ENCODE results near the gene ST3GAL6. TPM values are rescaled to one million over a fixed set of nuclear protein-coding genes. Genes with fewer than 3 reads are reported as not detected.
A peak's percentile ranks its signal among the peaks of the same experiment; 100 is the strongest.

The ST3GAL6 gene
- total RNA-seq, 1 experiment from 2014 or later, result 4.6 TPM

DNA sequence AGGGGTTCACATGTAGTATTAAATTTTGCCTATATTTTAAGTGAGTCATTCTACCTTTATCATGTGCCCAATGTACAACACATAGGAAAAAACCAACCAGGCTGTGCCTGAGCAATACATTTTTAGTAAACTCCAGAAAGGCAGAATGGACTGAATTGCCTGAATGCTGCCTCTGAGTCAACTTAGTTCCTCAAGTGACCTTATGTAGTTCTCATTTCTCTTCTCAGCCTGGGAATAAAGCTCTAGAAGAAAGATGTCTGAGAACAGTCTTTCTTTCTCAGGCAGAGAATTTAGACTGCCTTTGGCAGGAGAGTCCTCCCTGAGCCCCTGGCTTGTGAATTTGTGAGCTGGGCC lies 13.0 kb downstream of the ST3GAL6 start:
- no peak for DNase-seq (ENCODE audit: low spot score)

DNA sequence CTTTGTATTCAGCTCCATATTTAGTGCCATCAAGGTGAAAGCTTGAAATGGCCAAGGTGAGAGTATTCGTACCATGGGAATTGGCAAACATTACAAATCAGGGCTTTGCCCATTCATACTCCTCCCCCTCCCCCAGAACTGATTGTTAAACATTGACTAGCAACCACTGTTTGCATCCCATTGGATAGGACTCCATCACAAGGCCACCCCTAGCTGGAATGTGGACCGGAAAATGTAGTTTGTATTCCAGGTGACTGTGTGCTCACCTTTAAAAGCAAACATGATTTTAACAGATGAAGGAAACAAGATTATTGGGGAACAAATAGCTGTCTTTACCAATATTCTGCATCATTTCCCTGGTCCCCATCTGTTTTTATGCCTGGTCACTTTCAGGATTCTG lies 14.1 kb downstream of the ST3GAL6 start:
- DNase-seq (ENCODE audit: low spot score), result no peak

DNA sequence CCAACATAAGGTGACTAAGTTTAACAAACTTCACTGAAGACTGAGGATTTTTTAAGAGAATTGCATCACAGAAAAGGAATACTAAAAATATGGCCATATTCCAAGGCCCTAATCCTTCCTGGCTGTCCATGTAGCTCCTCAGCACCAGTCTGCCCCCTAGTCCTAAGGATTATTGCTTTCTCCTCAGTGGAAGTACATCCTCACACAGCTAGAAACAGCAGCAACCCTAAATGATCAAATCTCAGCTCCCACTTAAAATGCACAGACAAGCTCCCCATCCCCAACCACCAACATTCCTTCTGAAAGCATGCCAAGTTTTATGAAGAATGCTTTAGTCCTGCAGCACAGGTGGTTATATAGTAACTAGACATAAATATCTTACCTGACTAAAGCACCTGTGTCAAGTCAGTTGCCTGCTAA lies 14.7 kb downstream of the ST3GAL6 start:
- no peak for DNase-seq (ENCODE audit: low spot score)

DNA sequence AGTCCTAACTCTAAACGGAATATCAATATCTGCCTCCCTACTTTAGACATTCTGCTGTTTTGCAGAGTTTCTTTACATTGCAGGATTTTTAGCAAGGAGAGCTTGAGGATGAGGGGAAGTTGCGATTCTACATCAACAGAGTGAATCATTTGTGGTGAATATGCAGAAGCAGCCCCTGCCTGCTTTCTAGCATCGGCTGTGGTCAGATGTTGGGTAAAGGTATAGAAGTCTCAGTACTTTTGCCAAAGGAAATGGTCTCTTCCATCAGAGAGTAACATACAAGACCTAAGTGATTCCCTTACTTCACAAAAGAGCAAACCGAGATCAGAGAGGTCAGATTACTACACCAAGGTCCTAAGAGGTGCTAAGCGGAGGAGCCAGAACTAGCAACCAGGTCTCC lies 15.2 kb downstream of the ST3GAL6 start:
- DNase-seq (ENCODE audit: low spot score), result peak; percentile 11

DNA sequence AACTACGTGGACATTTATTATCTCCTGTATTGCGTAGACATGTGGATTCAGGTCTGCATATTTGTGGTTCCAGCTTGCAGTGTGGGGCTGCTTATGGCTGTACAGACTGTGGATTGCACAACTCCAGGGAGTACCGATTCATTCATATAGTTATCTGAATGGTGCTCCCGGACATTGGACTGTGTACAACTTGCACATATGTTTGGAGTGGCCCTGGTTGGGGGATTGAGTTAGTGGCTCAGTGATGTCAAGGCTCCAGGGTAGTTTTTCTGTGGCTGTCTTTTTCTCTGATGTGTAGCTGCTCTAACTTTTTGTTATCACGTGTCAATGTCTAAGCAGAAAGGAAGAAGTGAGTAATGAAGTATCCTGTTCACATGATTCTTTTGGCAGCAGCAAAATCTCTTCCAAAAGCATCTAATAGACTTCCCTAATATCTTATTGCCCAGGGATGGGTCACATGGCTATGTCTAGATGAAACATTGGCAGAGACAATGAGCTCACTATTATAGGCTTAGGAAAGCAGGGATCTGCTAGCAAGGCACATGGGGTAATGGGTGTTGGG lies 15.8 kb downstream of the ST3GAL6 start:
- peak; percentile 77 for DNase-seq (ENCODE audit: low spot score)

DNA sequence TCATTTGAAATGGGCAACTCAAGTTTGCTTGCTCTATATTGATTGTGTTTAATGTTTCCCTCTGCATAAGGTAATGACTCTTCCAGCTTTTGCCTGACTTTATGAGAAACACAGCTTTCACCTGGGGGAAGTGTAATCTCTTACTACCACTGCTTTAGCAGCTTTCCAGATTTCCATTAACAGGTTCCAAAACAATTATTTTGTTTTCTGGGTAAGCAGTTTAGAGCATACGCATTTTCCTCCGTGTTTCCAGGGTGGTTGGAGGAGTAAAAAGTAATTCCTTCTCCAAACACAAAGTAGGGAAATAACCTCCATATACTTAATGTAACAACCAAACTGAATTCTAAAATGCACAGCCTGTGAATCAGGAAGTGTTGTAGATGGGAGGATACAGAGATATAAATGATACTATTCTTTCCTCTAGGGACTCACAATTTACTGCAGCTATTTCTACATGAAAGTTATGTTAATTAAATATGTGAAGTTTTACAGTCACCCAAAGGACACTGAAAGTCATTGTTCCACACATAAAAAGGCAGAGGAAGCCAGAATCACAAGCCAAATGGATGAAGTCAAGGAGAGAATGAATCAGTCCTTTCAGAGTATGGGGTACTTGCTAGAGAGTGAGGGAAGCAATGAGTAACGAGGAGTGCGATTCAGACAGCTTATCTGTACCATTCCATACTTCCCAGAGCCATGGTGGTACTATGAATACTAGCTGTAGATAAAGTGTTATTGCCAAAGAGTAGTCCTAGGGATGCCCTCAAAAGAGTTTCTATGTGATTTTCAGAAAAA lies 16.6 kb downstream of the ST3GAL6 start:
- DNase-seq (ENCODE audit: low spot score), result no peak

DNA sequence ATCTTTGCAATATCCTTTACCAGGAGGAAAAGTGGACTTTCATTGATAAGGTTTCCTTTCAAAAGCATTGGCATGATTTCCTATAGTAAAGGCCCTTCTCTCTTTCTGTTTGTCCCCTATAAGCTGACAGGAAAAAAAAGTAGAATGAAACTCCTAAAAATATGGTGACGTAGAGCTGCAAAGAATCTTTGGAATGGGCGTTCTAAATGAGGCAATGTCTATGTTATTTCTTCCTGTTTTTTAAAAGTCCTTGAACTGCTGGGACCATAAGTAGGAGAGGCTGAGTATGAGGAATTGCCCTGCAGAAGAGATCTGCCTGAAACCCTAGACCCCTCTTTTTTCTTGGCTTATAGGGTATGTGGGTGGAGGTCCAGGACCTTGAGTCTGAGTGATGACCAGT lies 17.2 kb downstream of the ST3GAL6 start:
- DNase-seq (ENCODE audit: low spot score), result no peak

DNA sequence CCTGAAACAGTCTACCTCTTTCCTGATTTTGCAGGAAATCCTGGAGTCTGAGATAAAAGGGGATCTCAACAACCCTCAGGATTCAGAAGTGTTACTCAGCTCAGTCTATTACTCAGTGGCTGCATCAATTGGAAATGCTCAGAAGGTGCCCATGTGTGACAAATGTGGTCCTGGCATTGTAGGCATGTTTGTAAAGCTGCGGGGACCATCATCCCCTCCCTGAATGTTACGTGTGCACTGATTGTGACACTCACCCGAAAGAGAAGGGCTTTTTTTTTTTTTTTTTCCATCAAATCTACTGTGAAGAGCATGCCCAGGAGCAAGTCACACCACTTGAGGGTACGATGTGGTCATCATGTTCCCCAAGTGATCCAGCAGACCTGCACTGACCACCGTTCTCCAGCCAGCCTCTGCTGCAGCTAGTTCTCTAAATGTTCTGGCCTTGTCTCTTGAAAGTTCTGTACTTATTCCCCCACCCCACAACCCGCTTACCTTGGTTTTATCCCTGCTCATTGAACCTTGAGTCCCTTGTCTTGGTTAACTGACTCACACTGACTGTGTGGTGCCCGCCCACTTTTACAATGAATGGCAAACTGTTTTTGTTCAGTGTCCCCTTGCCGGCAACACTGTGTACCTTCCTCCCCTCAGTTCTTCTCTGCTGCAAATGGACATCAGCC lies 19.8 kb downstream of the ST3GAL6 start:
- DNase-seq (ENCODE audit: low spot score), result no peak

DNA sequence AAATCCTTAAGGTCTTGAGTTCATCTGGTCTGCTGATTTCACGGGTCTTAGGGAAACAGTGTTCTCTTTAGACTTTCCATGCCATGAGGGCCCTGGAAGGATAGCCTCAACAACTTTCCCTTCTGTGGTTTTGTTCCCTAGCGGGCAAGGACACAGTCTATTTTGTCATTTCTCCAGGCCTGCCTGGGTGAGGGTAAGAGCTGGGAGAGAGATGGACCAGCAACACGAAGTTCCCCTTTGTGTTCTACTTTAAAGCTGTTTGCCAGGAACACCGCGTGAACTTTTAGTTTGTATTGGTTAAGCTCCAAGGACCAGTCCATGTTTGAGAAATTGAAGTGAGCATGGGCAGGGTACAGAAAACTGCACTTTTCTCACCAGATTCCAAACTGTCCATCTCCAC lies 20.9 kb downstream of the ST3GAL6 start:
- DNase-seq (ENCODE audit: low spot score), result no peak

DNA sequence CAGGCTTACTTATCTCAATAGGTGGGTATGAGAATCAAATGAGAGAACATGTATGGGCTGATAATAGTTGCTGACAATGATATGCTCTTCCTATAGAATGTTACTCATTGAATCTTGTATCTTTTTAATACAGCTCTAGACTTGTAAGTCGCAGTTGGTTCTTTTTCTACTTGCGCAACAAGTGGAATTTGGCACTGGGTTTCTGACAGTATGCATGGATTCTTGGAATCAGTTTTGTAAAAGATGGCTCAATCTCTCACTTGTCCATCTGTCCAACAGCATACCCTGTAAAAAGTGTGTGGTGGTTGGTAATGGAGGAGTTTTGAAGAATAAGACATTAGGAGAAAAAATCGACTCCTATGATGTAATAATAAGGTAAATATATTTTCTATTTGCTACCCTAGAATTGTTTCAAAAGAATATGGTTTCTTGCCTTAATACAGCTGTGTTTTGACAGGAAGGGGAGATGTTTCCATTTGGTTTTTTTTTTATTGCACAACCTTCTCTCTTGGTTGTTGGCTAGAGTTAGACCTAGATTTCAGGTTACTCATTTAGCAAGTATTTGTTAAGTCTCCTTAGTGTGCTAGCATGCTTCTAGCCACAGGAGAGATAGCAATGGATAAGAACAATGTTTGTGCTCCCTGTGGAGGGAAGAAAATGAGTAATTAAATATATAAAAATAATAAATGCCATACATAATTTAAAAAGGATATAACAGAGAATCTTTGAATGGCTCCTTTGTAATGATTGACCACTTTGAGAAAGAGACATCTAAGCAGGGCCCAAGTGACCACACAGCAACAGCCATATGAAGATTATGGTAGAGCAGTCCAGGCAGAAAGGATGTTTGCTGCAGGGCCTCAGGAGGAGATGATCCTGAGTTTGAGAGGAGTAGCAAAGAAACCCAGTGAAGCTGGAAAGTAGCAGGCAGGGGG lies 21.8 kb downstream of the ST3GAL6 start:
- peak; percentile 8 for DNase-seq (ENCODE audit: low spot score)

DNA sequence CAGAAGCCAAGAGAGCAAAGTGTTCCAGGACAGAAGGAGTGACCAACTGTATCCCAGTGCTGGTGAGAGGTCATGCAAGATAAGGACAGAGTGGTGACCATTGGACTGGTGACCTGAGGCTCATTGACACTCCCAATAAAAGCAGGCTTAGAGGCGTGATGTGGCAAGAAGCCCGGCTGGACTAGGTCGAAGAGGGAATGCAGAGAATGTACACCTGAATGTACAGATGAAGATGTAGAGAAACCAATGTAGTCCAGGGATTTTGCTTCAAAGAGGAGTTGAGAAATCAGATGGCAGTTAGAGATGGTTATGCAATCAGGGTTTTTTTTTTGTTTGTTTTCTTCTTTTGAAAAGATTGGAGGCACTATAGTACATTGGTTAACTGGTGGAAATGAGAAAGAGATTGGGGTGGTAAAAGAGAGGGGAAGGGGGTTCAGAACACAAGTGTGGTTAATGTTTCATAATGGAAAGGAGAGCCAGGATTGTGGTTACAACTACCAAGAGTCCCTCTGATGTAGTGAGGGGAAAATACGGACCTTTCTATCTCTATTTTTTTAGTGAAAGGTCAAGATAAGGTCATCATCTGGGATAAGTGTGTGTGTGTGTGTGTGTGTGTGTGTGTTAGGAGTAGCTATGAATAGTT lies 23.3 kb downstream of the ST3GAL6 start:
- no peak for DNase-seq (ENCODE audit: low spot score)

DNA sequence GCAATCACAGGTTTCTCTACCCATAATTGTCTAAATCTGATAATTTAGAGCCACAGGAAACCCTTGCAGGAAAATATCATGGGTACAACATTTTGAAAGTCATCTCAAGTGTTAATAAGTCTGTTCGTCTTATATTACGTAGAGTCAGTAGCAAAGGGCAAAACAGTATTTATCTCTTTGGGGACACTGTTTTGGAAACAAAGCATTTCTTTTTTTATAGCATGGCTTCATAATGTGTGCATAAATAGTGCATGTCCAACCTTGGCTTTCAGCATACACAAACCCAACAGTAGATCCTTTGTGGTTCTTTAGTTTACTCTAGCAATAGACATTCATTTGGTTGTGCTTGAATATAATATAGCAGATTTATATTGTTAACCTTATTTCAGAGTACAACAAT lies 24.0 kb downstream of the ST3GAL6 start:
- no peak for DNase-seq (ENCODE audit: low spot score)

DNA sequence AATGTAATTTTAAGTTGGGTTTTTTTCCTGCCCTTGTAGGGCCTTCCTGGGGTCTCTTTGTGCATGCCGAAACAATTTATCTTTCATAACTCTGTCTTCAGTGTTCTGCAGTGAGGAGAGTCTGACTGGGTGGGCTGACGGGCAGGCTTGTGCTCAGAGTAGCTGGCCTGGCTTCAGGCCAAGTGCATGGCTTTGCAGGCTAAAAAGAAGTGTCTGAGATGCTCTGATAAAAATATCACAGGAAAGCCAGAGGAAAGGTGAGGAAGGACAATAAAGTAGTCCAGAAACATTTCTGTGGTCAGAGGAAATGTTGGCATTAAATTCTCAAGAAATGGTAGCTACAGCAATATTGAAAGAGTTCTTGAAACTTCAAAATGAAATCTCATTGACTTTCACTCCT lies 25.5 kb downstream of the ST3GAL6 start:
- no peak for DNase-seq (ENCODE audit: low spot score)

DNA sequence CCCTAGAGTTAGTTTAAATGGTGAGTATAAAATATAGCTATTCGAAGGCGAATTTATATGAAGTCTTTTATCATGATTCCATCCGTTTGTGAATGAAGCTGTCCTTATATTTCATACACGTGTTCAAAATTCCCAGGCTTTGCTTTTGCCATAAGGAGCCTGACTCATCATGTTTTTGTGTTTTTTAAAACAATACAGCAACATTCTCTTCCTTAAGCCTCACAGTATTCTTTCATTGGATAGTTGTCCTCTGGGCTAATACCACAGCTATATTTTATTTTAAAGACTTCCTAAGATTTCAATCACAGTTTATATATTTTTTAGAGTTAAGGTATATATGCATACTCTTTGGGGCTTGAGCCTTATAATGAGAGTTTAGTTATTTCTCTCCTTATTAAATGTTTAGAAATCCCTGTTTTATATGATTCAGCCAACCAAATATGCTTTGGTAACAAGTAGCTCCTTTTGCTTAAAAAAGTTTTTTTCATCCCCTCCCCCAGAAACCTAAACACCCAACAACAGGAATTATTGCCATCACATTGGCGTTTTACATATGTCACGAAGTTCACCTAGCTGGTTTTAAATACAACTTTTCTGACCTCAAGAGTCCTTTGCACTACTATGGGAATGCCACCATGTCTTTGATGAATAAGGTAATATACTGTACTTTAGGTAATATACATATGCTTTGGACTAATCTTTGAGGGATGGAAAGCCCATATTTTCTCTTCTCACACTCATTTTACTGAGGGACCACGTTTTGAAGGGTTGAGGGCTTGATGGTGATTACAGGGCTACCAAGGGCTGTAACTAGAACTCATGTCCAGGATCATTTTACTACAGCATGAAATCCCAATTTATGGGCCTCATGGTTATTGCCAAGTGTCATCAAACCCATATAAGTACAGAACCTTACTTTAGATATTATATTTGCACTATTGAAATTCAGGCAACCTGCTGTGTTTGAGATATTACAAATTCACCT lies 28.5 kb downstream of the ST3GAL6 start:
- no peak for DNase-seq (ENCODE audit: low spot score)

DNA sequence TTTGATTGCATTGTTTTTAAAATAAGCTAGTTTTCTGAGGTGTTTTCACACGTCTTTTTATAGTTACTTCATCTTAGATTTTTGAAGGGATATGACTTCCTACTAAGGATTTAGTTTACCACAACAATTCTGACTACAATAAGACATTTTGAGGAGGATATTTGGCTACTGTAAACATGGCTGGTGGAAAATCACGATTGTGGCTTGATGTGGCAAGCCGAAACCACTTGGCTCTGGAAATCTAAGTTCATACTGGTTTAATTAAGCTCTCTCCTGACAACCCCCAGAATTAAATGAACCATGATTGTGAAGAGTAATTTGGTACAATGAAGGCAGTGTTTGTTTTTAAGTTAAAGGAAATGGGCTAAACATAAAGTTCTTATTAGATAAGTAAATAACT lies 30.8 kb downstream of the ST3GAL6 start:
- DNase-seq (ENCODE audit: low spot score), result peak; percentile 29

DNA sequence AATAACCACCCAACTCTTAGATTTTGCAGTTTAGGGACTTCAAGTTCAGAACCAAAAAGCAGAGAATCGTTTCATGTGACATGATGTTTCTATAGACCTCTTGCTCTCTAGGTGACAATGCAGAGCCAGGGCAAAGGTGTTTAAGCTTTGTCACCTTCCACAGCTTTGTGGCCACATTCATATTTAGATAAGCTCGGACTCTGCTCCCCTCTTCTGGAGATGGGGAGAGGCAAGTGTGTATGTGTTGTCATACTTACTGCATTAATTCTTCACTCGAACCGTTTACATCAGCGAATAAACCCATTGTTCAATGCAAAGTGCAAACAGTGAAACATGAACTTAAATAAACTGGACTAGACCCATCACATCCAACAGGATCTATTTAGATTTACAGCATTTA lies 33.2 kb downstream of the ST3GAL6 start:
- no peak for DNase-seq (ENCODE audit: low spot score)

DNA sequence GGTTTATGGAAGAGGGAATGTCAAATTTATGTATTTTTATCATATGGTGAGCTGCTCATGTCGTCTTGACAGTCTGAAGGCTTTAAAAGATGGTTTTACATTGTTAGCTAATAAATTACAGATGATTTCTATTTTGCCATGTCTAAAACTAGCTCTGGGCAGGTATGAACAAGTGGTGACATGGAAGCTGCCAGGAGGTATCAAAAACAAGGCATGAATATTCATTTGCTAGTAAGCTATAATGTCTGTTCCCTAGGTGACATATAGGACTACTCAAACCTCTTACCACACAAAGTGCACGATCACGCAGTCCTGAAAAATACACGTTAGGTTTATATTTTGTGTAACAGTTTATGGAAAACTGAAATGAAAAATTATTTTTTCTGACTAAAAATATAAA lies 34.8 kb downstream of the ST3GAL6 start:
- DNase-seq (ENCODE audit: low spot score), result no peak

DNA sequence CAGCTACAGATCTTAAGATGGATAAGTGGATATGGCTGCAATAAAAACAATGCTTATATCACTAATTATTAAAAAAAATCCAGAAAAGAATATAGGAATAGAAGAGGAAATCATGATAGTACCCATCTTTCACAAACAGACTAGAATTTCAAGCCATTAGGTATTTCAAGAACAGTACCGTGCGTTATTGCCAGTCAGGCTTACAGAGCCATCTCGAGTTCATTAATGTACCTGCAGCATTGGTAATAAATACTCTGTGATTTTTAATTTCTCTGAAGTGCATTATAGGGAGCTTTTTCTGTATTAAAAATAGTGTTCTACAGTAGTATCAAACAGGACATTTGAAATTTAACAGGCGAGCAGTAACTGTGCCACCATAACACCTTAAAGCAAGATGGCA lies 35.7 kb downstream of the ST3GAL6 start:
- DNase-seq (ENCODE audit: low spot score), result no peak

DNA sequence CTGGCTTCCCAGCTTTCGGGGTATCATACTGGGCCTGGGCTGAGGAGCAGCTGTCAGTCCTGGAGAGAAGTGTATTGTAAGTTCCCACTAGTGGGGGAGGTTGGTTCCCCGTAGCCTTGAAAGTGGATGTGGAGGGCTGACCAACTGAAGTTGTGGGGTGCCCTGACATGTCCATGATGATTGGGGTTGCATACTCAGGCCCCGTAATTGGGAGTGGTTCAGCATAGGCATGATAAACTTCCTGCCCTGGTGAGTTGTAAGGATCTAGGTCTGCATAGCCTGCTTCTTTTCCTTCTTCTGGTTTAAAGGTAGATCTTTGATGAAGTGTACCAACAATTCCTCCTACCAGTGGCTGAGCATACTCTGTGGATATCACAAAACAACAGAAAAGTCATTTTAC lies 36.3 kb downstream of the ST3GAL6 start:
- DNase-seq (ENCODE audit: low spot score), result no peak

DNA sequence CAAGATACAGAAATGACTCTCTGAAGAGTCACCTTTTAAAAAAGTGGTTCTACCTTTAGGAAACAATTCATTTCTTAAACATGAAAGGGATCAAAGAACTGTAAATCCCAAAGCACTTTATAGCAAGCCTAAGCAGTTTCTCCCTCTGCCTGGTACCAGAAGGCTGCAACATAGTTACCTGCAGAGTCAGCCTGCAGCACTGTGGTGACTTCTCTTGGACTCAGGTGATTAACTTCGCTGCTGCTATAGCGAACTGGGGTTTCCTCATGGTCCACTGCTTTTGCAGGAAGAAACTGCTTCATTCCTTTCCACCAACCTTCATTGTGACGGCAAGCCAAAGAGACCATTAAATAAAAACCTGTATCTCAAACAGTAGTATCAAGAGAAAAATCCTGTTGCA lies 37.3 kb downstream of the ST3GAL6 start:
- DNase-seq (ENCODE audit: low spot score), result no peak

Data from H4 (cell line).